HS-5 (cell line): ENCODE results near the gene MYOG.

Experiments used
- DNase-seq: peaks from one replicate; pipeline ENCODE4 v3.0.0-alpha.2; 2012; ENCODE audit warnings: low read depth

MYOG gene

DNA sequence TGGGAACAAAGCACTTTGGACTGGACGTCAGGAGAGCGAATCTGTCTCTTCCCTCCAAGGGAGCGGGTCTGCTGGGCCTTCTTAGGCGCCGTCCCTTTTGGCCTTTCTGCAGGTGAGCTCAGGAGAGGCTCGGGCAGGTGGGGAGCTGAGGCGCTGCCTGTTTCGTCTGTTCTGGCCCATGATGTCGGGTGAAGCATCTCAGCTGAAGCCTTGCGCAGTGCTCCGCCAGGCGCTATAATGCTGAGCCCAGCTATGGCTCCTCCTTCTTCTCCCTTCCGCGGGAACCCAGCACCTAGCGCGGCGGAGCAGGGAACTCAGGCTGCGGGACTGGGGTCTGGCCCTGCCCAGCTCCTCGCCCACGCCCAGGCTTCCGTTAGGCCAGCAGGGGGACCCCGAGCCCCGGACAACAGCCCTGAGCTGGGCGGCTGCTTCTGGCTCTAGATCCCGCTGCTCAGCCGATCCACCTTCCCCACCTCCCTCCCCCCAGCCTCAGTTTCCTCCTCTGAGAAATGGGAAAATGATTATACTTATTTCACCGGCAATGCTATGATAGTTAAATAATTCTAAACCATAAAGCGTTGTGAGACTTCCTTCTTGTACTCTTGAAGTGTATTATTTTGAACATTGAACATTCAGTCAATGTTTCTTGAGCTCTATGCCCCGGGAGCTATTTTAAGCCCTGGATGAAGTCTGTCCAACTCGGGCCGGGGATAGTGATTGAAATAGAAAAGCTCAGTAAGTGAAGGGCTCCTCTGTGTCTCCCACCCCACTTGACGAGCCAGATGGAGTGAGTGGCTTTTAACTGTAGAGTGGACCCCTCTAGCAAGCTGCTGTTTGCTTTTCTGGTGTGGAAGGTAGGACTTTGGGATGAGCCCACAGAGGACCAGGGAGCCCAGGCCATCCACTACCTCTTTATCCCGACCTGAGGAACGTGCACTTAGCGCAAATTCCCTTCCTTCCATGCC, 32.1 kb upstream of the MYOG start:
- no peak for DNase-seq

DNA sequence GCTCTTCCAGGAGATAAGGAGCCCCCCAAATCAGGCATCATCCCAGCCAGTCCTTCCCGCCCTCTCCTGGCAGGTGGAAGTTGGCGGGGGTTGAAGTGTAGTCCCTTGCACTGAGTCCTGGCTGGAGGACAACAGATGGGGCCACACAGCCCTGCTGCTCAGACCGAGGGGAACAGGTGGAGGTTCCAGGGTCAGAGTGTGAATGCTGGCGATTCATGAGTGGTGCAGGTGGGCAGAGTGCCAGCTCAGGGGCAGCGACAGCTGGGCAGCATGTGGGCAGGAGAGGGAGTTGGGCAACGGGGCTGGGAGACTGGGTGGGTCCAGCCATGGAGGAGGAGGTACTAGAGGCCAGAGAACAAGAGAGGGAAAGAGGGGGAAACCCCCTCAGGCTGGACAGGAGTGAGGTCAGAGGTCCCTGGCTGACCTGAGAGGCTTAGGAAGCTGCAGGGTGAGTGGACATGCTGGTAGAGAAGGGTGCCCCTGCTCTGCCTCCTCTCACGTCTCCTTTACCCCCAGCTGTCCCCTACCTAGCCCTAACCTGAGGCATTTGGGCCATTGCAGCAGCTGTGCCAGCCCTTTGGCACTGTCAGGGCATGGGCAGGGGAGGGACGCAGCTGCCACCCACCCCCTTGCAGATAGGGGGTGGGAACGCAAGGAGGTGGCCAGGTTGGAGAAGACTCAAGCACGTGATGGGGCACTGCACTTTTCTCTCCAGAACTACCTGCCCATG, 30.4 kb upstream of the MYOG start:
- DNase-seq = no peak

DNA sequence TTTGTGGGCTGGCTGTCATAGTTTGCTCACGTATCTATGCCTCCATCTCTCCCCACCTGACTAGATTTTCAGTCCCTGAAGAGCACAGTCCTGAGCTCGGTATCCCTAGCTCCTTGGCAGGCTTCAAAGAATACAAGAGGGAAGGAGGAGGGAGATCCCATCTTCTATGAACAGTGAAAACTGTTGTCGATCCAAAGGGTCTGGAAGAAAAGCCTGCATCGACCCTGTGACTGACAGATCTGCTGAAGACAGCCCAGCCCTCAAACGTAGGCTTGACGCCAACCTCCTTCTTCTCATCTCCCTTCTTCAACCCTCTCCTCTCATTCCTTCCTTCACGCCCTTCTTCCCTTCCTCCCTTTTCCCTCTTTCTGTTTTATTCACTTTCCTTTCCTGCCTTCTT, 28.4 kb upstream of the MYOG start:
- no peak for DNase-seq

DNA sequence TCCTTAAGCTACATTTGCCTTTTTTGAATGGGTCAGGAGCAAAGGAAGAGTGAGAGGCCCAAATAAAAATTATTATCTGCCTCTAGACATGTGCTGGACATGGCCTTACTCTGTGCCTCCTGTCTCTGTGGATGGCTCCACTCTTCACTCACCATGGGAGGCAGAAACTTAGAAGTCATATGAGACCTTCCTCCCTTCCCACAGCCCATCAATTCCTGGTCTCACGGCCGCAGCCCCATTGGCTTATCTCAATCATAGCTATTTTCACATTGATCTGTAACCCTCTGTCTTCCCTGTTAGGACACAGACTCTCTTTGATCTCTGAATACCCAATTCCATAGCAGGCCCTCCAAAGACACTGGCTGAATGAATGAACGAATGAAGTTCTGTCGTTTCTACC, 27.5 kb upstream of the MYOG start:
- no peak for DNase-seq

DNA sequence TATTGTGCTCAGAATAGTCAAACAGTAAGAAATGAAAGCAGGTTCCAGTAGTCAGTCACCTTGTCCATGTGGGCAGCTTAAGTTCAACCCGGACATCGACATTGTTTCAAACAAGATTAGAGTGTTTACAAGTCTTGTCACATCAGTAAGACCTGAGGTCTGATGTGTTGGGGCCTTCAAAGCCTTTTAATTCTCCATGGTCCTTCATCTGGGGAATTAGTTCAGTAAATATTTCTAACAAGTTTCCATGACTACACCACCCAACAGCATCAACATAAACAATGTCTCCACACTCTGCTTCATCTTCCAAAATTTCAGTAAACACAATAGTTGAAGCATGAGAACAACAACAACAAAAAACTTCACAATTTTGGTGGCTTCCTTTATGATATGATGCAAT, 26.7 kb upstream of the MYOG start:
- DNase-seq = no peak

DNA sequence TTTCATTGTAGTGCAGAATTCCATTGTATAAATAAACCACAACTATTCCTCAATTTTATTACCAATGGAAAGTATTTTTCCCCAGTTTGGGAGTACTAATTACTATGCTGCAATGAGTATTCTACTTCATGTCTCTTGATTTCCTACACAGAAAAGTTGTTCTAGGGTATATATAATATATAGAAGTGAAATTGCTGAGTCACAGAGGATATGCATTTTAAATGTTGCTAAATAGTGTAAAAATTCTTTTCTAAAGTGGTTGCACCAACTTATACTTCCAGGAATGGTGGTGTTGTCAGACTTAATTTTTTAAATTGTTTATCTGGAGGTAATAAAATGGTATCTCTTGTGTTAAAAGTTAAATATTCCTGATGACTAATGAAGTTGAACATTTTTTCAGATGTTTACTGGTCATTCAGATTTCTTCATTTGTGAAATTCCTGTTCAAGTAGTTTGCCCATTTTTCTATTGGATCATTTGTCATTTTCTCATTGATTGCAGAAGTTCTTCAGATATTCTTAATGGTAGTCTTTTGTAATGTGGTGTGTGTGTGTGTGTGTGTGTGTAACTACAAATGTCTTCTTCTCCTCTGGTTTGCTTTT, 19.1 kb upstream of the MYOG start:
- no peak for DNase-seq

DNA sequence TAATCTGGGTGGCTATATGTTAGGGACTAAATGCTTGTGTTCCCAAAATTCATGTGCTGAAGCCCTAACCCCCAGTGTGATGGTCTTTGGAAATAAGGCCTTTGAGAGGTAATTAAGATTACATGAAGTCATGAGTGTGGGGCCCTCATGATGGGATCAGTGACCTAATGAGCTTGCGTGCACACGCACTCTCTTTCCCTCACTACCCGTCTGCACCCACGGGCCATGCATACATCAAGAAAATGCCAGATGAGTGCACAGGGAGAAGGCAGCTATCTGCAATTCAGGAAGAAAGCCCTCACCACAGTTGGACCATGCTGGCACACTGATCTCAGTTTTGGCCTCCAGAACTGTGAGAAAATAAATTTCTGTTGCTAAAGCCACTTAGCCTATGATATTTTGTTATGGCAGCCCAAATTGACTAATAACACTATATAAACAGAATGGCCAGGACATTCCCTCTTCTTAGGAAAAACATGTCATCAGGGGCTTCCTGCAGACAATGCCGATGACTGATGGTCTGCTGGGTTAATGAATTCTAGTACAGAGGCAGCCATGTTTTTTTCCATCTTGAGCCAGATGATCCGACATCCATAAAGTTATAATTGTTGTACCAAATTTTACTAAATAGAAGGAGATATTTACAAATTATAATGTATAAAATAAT, 18.1 kb upstream of the MYOG start:
- DNase-seq = no peak

DNA sequence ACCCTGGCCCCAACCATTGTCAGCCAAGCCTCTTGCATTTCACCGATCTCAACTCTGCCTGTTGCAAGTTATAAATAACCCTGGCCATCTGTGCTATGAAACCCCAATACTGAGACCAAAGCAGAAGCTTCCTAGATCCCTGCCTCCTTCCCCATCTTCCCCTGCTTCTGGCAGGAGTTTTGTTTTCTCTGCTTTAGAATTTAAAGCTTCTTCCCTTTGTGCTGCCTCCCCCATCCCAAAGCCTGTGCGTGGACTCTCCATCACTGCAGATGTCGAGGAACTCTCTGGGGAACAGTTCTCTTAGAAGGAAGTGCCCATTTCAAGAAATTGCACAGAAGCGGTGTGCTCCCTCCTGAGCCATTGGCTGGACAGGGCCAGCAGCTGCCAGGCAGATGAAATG, 17.4 kb upstream of the MYOG start:
- DNase-seq = no peak

DNA sequence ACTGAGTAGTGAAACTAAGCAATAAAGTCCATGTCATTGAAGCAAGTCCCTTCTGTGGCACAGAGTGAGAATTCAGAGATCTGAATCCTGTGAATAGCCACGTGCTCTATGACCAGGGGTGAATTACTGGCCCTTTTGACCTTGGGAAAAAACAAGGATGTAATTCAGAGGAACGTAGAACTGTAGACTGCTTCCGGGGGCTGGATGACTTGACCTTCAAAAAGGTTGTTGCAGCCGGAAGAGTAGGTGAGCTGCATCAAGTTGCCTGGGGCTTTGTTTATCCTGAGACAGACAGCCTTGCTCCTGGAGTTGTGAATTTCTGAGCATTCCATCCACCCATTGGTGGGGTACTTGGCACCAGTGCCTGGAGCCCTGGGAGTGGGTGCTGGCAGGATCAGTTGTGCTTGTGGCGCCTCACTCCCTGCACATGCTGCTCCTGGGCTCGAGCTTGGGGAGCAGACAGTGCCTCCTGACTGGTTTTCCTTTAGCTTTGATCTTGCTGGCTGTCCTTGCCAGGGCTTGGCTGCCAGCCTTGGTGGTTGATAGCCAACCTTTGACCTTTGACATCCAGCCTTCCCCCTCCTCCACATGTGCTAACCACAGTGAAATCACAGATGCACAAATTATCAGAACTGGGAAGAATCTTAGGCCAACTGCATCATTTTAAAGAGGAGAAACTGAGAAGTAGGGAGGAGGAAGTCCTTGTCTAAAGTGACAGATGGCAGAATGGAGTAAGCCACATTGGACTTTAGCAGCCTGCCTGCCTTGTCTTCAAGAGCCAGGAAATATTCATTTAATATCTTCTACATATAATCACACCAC, 16.2 kb upstream of the MYOG start:
- no peak for DNase-seq

DNA sequence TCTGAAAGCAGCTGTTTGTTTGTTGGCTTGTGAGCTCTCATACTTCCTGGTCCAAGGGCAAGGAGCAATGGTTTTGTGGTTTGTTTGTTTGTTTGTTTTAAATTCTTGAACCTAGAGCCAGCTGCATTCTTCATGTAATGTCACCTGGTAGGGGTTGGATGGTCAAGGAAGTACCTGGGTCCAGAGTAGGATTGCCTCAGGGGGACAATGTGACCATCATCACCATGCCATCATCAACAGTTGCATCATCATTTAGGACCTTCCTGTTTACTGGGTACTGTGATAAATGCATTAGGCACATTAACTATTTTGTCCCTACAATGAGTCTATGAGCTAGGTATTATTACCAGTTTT, 14.7 kb upstream of the MYOG start:
- DNase-seq = no peak

DNA sequence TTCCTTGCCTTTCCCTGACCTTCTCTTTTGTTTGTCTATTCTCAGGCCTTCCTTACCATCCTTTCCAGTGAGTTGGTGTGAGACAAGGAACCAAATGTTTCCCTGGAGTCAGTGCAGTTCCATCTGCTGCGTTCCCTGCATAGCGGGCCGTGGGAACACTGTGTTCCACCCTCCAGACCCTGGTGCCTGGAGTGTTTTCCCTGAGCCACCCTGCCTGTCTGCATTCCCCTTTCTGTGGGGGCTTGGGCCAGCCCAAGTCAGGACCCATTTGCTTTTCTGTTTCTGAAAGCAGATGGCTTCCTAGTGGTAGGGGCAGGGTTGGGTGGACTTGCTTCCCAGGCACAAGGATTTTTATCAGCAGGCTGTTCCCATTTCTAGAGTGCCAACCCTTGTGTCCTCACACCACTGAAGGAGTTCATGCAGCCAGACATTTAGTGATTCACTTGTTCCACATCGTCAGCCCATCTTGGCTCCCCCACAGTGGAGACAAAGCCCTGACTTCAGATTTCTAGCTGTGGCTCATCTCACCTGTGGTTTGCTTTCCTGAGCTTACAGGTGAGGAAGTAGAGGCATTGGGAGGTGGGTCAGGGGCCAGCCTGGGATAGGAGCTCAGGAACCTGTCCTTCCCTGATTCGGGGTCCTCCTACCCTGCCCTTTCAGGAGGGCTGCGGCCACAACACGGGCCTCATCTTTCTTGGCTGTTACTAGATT, 14.1 kb upstream of the MYOG start:
- DNase-seq = no peak

DNA sequence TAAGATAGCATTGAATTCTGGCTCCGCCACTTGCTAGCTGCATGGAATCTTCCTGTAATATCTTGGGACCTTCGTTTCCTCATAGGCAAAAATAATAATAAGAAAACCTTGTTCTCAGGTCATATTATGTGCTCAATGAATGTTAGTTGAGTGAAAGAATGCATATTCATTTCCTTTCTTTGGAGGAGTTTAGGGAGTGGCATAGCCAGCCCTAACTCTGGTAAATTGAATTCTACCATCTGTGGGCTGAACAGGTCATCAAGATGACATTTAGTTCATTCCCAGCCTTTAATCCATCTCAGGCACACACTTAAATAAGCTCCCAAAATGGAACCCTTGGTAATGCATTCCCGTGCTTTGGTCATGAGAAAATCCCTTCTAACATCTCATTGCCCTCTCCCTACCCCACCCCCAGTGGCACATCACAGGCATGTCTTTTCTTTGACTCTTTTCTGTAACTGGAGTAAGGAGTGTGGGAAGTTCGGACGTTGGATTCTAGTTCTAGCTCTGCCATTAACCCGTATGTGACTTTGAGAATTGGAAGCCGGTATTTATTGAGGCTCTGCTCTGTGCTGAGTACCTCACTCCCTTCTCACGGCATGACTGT, 13.2 kb upstream of the MYOG start:
- DNase-seq = no peak

DNA sequence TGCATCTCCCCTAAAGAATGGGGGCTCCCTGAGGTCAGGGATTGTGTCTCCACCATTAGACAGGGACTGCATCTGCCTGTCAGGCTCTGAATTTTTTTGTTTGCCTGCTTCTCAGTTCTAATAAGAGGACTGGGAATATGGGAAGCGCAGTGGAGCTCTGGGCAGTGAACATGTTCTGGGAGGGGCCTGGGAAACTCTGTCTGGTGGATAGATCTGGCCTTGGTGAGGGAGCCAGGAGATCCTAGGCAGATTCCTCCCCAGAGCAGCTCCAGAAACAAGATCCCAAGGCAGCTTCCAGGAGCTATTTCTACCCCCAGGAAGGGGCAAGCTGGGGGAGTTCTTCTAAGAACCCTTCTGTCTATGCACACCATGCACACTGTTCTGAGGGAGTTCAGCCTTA, 12.6 kb upstream of the MYOG start:
- DNase-seq = no peak

DNA sequence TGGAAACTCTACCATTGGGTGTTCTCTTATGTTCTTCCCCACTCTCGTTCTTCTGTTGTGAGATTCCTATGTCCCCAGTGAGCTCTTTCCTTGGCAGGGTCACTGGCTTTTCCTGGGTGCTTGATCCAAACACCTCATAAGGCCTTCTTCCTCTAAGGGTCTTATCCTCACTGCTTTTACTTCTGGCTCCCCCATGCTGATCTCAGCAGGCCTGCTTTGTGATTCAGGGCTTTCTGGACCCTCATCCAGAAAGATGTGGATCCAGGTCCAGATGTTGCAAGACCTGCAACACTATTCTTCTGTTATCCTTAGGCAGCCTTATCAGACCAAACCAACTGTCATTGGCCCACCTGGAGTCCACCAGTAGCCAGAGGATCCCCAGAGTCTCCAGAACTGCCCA, 11.2 kb upstream of the MYOG start:
- DNase-seq = no peak

DNA sequence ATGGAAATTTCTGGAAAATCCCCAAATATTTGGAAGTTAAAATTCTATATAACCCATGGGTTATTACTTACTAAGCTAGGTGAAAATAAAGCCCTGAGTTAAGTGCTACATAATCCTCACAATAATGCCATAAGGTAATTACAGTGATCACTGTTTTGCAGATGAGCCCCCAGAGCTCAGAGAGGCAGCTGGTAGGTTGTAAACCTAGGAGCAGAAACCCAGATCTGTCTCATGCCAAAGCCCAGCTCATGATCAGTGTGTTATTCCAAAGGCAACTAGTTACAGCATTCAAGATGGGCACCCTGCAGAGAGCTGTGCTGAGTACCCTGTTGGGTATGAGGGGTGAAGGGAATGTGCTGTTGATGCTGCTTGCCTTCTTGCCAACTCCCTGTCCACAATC, 10.8 kb upstream of the MYOG start:
- DNase-seq = no peak

DNA sequence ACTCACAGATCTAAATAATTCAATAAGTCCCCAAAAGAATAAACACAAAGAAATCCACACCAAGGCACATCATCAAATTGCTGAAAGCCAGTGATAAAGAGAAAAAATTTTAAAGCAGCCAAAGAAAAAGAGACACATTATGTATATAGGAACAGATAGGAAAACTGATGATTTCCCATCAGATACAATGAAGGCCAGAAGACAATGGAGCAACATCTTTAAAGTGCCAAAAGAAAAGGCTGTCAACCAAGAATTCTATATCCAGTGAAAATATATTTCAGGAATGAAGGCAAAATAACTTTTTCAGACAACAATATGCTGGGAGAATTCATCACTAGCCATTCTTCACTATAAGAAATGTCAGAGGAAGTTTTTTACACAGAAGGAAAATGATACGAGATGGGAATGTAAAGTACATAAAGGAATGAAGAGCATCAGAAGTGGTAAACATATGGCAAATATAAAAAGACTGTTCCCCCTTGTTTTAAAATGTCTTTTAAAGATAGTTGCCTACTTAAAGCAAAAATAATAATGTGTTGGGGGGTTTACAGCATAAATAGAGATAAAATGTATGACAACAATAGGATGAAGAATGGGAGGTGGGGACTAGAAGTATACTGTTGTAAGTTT, 9.4 kb upstream of the MYOG start:
- DNase-seq = no peak

DNA sequence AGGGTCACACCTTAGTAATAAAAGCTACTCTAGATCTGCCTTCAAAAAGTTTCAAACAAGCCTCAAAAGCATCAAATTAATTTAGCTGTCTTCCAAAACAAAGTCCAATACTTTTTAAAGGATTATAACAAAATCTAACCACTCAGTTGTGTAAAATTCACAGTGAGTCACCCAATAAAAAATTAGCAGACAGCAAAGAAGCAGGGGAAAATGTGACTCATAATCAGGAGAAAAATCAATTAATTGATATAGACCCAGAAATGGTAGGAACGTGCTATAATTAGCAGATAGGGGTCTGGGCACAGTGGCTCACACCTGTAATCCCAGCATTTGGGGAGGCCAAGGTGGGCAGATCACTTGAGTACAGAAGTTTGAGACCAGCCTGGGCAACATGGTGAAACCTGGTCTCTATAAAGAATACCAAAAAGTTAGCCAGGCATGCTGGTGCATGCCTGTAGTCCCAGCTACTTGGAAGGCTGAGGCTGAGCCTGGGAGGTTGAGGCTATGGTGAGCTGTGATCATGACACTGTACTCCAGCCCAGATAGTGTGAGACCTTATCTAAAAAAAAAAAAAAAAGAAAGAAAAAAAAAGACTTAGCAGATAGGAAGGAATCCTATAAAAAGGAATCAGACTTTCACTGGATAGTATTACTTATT, 8.1 kb upstream of the MYOG start:
- DNase-seq = no peak

DNA sequence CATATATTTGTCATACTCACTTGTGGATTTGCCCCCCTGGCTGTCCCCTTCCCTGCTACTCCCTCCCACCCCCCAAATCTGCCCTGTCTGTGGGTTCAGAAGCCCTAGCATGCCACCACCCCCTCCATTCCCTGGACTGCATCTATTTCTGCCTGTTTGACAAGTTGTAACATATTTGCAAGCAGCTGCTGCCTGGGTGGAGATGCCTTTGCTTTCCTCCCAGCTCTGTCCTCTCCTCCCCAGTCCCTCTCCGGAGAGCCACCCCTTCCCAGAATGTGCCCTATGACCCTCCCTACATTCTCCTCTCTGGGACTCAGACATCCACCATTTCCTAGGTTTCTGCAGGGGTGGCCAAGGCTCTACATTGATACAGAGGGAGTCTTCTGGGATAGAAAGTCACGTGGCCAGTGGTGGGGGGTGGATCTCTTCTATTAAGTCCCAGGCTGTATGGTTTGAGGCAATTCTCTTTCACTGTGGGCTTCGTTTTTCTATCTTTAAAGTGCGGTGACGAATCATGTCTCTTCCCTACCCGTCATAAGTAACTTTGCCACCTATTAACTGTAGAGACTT, 6.0 kb upstream of the MYOG start:
- no peak for DNase-seq

DNA sequence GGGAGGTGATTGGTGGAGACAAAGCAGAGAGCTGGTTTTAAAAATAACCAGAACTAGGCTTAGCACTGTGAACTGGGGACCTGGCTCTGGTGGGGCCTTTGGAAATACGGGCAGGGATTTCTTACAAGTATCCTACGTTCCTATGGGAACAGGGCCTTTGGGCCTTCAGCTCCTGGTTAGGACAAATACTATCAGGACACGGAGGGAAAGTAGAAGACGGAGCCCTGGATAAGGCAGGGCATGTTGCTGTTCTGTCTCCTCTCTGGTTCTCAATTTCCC, 5.3 kb upstream of the MYOG start:
- DNase-seq = no peak
